Fibroblast of peridontal ligament (primary cell): Measurements from ENCODE around the gene TRIO.

Experiments
- DNase-seq: peaks from one replicate; pipeline ENCODE4 v3.0.0-alpha.2; 2010; ENCODE audit errors: extremely low read depth

The TRIO gene

DNA sequence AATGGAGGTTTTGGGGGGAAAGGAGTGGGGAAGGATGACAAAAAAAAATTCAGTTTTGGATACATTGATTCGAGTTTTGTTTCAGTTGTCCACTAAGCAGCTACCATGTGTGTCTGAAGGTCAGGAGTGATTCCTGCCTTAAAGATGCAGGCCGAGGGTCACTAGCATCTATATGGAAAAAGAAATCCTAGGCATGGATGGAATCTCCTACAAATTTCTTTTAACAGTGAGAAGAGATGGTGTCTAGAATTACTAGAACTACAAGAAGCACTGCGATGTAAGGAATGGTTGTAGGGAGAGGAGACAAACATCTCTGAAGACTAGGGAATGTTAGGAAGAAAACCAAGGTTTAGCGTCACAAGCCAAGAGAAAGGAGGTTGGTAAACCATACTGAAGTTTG lies 19.6 kb upstream of the TRIO start:
- no peak for DNase-seq

DNA sequence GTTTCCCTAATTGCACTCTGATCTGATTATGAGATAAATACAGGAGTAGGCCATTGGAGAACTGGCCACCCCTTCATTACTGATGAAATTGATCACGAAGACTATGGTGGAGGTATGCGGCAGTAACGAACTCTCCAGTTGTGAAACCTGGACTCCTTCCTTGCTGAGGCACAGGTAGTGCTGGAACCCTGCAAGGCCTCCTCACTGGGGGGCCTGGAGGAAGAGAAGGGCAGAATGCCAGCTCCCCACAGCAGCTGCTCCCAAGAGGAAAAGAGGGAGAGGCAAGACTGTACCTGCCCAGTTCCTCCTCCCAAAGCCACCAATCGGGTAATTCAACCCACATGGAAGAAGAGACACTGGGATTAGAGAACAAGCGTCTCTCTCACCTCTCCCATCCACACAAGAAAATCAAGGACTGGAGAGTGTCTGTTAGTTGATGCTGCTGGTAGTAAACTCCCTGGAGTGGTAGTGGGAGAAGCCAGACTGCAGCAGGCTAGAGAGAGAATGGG lies 19.1 kb upstream of the TRIO start:
- DNase-seq = no peak

DNA sequence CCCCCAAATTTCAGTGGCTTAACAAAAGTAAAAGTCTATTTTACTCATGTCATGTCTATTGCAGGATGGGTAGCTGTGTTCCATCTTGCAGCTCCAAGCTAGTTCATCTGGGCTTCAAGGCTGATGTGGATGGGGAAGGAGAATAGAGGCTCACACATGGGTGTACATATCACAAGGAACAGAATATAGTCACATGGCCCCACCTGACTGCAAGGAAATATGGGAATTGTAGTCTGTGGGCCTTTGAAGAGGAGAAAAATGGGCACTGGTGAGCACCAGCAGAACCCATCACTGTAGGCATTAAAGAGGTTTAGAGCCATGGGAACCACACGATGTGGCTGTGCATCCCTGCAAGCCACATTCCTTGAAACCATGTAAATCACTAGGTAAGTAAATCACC lies 17.9 kb upstream of the TRIO start:
- no peak for DNase-seq

DNA sequence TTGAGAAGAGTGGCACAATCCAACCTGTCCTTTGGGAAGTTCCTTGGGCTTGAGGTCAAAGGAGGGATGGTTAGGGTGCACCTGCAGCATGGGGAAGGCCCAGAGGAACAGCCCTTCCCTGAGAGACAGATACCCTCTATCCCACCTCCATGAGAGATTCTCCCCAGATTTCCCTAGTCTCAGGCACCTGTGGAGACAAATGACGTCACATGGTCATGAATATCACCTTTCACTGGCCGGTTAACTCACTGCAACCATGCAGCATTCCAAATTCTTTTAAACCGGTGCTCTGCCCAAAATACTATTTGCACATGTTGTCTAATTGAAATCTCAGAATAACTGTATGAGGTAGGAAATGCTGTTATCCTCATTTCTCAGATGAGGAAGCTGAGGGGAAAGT lies 15.6 kb upstream of the TRIO start:
- no peak for DNase-seq

DNA sequence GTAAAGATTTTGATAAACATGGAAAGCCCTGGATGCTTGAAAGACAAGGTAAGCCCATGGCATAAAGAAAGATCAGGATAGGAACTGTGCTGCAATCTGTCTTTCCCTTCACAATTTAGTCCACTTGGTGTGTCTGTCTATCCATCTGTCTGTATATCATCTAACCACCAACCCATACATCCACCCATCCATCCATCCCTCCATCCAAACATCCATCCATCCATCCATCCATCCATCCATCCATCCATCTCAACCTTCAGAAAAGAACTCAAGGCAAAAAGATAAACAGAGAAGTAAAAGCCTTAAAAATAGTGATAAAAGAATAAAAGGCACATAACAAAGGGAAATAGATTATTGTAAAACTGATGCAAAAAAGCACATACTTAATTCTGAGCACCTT lies 15.1 kb upstream of the TRIO start:
- no peak for DNase-seq

DNA sequence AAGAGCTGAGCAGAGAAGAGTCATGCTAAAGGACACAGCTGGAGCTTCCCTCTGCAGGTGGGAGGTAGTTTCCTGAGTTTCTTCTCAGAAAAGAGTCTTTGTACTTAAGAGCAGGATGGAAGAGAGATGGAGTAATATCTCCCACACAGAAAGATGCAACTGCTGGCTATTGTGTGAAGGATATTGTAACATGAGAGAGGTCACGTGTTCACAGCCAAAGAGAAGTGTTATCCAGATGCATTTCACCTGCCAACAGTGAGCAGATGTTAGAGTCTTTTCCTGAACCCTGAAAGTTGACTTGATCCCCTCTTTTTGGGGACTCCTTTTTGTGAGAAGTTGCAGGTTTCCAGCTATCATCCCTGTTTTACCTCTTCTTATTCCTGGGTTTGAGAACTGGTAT lies 14.0 kb upstream of the TRIO start:
- no peak for DNase-seq

DNA sequence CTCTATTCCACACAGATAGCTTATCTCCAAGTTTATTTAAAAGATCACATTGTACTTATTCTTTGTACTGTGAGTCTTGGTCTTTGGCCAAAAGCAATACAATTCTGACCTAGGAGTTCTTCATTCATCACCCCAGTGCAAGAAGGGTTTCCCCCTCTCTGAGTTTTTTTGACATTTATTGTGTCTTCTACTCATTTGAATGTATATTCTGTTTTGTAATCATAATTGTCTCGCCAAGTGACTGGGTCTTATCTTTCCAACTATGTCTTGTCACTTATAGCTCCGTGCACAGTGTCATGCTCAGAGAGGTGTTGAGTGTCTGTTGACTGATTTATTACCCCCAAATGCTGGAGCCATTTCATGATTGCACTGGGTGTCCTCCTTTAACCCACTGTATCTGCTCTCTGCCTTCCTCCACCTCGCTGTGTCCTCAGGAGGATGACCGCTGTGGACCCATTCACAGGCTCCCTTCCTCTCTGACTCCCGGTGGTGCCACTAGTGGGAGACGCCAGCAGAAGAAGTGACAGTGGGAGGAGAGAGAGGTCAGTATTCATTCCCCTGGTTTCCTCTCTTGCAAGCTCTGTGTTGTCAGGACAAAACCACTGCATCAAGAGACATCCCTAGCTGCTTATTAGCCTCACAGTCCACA lies 11.2 kb upstream of the TRIO start:
- DNase-seq = no peak

DNA sequence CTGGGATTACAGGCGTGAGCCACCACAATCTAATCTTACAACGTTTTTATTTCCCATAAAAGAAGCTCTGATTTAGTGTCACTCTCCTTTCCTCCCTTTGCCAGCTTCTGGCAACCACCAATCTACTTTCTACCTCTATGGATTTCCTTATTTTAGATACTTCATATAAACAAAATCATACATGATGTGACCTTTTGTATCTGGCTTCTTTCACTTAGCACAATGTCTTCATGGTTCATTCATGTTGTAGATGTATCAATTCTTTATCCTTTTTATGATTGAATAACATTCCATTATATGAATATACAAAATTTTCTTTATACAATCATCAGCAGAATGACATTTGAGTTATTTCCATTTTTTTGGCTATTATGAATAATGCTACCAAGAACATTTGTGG lies 9.7 kb upstream of the TRIO start:
- no peak for DNase-seq

DNA sequence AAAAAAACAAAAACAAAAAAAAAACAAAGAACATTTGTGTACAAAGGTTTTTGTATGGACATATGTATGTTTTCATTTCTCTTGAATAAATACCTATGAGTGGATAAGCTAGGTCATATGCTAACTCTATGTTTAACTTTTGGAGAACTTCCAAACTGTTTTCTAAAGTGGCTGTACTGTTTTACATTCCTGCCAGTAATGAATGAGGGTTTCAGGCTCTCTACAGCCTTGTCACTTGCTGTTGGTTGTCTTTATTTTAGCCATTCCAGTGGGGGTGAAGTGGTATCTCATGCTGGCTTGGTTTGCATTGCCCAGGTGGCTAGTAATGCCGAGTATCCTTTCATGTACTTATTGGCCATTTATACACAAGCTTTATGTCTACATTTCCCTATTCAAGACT lies 9.1 kb upstream of the TRIO start:
- DNase-seq = no peak

DNA sequence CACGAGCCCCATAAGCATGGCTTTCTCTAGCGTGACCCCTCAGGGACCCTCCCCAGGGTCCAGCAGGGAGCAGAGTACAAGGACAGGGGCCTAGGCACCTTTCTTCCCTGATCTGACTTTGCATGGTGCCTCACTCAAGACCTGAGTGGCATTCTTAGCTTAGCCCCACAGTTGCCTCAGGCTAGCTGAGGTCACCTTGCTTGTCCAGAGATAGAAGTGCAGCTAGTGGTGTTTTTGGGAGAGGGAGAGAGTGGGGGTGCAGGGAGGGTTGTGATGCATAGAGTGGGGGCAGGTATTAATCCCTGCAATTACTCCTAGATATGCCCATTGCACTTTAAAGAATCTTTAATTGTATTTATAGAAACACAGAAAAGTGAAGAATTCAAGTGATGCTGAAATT lies 8.4 kb upstream of the TRIO start:
- DNase-seq = no peak

DNA sequence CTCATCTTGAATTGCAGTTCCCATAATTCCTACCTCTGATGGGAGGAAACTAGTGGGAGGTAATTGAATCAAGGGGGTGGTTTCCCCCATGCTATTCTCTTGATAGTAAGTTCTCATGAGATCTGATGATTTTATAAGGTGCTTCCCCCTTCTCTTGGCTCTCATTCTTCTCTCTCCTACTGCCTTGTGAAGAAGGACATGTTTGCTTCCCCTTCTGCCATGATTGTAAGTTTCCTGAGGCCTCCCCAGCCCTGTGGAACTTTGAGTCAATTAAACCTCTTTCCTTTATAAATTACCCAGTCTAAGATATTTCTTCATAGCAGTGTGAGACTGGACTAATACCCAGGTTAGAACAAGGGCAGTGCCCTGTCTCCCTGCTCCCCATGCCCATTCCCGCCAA lies 7.5 kb upstream of the TRIO start:
- DNase-seq = no peak

DNA sequence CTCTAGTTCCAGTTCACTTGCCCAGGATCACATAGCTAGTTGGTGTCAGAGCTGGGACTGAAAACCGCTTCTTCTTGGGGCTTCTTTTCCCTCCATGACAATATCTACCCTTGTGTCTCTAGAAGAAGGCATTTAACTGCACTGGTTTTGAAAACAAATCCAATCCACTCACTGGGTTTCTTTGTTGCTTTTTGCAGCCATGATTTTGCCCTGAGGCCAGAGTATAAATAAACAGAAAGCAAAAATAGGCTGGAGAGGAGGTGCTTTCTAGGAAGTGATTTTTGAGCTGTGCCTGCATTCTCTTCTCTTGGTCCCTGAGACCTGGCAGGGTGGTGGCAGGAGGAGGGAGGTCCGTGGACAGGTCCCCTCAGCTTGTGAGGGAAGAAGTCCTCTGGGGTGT lies 6.9 kb upstream of the TRIO start:
- DNase-seq = peak; percentile 37

DNA sequence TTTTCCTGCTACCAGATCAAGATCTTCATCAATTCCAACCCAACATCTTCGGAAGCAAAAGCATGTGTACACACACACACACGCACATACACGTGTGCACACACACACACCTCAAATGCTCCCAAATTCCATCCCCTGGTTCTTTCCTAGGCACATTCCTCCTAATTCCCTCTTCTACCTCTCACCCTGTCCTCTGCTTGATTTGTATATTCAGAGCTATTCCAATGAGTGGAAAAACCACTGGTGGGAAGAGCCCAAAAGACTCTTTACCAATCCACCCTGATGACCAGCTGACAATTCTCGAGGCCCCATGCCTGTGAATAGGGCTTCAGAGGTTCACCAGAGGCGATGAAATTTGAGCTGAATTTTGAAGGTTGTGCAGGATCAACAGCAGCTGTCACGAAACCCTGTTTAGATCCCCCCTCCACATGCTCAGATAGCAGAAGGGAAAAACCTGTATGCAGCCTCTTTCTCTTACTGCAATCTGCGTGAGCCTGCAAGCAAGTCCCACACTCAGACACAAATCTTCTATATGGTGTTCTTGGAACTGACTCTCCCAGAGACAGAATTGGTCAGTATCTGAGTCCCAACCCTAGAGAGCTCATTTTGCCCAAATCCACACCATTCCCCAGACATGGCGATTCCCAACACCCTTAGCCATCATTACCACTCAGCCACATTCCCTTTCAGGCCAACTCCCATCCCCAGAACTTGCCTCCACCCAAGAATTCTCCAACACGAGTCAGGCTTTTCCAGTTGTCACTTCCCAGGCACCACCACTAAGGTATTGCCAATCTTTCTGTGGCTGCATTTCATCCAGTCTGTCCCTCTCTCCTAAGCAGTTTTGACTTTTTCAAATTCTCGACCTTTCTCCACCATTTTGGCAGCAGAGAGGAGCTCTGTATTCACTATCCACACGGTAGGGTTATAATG lies 4.3 kb upstream of the TRIO start:
- no peak for DNase-seq

DNA sequence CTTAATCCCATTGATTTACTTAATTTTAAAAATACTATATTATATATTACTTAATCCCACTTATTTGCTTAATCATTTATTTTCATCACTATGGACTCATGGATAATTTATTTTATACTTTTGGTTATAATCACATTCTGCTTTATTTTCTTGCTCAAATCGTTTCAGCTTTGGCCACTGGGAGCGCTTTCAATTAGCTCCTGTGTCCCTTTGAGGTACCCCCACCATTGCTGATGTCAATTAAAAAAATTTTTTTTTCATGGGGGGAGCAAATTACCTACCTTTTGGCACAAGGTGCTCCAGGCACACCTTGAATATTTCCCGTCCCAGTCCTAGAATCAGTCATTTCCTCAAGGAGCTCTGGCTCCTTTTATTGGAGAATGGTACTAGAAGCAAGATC lies 1.4 kb upstream of the TRIO start:
- no peak for DNase-seq

DNA sequence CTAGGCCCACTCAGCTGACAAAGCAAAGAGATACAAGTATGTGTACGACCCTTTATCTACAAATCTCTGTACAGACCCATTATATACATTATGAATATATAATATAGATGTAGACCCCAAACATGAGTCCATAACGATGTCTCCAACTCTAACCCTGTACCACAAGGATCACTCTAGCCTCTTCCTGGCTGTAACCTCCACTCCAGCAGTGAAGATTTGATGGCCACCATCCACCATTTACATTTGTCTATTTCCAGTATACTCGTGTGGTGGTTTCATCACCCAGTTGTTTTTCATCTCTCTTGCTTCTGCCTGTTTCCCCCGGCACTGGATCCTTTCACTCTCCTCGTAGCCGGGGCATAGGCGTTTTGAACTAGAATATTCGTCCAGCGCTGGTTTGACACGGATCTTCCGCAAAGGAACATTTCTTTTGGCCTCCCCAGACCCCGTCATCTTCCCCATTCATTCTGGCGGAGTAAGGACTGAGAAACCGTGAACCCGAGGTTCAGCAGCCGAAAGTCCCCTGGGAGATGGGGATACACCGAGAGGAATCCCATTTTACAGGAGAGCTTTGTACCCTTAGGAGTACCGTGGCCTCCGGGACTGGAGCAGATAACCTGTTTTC lies 828 bp upstream of the TRIO start:
- DNase-seq = peak; percentile 45

DNA sequence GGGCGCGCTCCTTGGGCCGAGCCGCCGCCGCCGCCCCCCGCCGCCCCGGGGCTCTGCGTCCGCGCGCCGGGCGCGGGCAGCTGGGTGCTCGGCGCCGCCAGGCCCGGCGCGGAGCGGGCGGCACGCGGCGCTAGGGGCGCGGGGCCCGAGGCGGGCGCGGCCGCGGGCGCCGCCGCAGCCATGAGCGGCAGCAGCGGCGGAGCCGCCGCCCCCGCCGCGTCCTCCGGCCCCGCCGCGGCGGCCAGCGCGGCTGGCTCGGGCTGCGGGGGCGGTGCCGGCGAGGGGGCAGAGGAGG lies 351 bp downstream of the TRIO start:
- DNase-seq = no peak

DNA sequence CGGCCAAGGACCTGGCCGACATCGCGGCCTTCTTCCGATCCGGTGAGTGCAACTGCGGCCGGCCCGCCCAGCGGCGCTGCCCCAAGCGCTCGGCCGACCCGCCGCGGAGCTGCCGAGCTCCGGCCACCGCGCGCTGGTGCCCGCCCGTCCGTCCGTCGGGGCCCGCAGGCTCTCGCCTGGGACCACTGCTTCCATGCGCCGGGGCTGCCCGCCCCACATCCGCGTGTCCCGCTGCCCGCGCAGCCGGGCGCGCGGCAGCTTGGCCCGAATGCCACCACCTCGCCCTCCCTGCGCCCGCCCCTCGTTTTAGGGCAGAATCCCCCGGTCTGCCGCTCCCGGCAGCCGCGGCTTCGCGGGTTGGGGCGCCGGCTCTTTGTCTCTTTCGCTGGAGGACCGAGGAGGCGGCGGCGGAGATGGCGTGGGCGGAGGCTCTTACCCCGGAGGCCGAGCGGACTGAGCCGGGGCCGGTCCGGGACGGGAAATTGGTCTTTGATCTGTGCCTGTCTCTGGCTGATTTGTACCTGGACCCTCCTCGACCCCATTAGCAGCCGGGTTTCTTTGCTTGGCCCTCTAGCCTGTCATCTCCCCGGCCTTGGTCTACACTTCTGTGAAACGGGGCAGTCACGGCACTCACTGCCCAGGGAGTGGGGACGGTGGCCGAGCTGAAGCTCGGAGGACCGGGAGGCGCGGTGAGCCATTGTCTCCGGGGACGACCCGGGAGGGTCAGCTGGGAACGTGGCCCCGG lies 871 bp downstream of the TRIO start:
- DNase-seq = no peak

DNA sequence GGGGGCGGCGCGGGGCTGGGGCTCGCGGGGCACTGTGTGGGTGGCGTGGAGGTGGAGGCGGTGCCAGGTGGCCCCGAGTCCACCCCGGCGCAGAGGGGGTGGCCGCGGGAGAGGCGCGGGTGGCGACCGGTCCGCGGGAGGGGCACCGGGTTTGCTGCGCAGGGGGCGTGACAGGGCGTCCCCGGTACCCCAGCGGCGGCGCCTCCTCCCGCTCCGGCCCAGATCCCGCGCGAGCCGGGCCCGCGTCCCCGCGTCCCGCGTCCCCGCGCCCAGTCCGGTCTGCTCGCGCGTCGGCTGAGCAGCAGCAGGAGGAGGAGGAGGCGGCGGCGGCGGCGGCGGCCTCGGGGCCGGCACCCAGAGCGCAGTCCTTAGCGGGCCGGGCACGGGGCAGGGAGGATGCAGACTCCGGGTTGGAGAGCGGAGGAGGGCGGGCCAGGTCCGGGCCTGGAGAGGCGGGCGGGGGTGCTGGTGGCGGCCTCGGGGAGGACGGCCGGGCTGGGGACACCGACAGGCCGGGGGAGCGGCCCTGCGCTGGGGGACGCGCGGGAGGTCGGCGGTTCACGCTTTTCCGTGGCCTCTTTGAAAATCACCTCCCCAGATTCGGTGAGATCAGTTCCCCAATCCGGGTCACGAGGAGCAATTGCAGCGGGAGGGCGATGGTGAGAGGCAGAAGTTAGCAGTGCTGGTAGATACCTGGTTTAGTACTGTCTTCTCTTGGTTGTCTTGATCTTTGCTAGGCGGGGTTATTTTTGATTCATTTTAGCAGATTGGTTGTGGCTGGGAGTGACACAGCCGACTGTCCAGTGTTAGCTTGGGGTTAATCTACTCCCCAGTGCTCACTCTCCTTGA lies 1.7 kb downstream of the TRIO start:
- peak; percentile 74 for DNase-seq

DNA sequence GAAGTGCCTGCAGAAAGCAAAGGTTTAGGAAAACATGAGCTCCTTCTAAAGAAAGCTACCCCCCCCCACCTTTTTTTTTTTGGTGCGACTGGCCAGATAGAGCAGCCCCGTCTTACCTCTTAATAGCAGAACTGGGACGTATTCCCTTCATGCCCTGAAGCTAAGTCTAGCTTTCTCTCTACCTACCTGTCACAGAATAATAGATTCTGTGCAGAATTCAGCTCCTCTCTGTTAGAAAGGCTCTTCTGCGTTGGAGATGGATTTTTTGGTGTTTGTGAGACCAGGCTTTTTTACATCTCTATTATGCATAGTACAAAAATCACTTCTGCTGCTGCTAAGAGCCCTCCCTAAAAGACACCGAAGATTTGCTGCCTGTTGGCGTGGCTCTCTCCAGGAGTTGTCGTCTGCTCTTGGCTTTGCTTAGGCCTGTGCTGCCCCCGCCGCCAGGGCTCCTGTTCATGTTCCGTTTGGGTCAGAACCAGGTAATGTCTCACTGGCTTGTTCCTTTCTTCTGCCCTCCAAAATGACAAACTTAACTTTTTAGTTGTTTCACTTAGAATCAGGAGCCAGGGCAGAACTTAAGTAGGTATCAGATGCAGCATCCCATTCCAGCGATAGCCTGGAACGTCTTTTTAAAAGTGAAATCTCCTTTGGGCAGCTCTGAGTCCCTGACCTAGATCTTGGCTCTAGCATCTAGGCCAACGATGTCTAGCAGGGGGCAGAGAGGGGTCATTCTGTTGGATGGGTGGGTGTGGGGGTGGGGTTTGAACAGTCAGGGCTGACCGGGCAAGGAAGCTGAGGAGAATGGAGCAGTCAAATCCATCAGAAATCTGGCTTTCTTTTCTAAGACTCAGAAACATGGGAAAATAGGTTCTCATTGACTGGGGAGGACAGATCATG lies 2.5 kb downstream of the TRIO start:
- no peak for DNase-seq

DNA sequence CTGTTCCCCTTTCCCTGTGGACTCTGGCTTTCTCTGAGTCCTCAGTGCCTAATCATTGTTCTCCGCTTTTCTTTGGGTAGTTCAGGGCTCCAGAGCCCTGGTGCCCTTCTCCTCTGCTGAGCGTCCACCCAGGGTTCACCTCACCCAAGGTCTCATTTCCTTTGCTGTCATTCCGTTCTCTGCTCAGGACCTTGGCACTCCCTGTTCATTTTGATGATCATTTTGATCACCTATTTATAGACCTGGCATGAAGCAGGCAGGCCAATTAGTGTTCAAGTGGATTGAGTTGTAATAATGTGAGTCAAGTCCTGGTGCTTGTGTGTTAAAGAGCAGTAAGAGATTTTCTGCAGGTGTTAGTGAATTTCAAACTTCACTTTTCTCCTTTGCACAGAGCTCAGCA lies 3.6 kb downstream of the TRIO start:
- no peak for DNase-seq
